ENCODE results near the gene USP21. TPM values are rescaled to one million over a fixed set of nuclear protein-coding genes. Genes with fewer than 3 reads are reported as not detected.
A peak's percentile ranks its signal among the peaks of the same experiment; 100 is the strongest.

USP21 gene, protein sequence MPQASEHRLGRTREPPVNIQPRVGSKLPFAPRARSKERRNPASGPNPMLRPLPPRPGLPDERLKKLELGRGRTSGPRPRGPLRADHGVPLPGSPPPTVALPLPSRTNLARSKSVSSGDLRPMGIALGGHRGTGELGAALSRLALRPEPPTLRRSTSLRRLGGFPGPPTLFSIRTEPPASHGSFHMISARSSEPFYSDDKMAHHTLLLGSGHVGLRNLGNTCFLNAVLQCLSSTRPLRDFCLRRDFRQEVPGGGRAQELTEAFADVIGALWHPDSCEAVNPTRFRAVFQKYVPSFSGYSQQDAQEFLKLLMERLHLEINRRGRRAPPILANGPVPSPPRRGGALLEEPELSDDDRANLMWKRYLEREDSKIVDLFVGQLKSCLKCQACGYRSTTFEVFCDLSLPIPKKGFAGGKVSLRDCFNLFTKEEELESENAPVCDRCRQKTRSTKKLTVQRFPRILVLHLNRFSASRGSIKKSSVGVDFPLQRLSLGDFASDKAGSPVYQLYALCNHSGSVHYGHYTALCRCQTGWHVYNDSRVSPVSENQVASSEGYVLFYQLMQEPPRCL
- total RNA-seq (2022) (38.2 and 39.8 TPM in 2 replicates), Bru-seq, nascent RNA (percentile 75 among the genes with signal in this experiment), BruChase-seq, experiment 1, labeled RNA remaining after a 2-hour chase (percentile 82 among the genes with signal in this experiment), BruChase-seq, experiment 2, labeled RNA remaining after a 6-hour chase (percentile 84 among the genes with signal in this experiment)
- long read RNA-seq, transcript USP21-203 (14 exons, 2,342 nt), result major isoform, 14 of 72 reads
- long read RNA-seq, transcript USP21-201 (13 exons, 2,195 nt), result minor isoform, 13 of 72 reads
- long read RNA-seq, partial matches to known transcripts, result 7 of 72 reads
- long read RNA-seq, other reads (novel, unspliced or antisense), result 38 of 72 reads

DNA sequence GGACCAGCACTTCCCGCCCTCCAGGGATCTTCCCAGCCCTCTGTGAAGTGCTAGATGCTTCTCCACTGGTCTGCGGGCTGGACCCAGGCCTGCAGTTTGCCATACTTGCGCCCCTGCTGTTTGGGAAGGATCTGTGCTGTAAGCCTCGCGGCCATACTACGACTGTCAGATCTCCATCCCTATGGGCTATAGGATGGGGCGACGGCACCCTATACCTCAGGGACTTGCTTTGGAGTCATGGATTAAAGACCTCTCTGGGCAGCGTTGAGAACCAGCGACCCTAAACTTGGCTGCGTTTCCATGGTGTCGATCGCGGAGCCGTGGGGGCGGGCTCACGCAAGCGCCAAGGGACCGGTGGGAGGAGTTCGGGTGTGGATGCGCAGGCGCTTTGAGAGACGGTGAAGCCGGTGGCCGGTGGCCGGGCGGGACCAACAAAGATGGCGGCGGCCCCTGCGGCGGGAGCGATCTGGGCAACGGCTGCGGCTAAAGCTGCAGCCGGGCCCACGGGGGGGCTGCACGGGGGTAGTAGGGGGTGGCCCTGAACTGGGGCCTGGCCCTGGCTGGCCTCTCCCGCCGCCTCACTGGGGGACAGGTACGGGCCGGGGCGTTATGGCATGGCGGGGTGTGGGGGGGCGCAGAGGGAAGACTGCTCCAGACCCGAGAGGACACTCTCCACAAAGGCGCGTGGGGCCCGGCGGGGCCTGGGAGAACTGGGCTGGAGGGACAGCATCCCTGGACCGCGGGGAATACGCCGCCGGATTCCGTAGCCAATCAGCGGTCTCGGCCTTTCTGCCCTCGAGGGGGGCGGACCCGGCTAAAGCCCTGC, at the start of gene USP21:
TSS of gene USP21 (plus strand) at position 414 of the 826 bp plus-strand sequence. CDS start 1,141 bp downstream, outside the sequence.
- peak within 1 kb of the TSS; percentile 82 for H3K4me3 Mint-ChIP-seq (ENCODE audit: unreplicated experiment)
- Histone ChIP-seq H3K9me3 (no peaks in the 10 kb centered on the region), H3K27me3 (replicated peaks; ENCODE audit: control insufficient read depth, insufficient read depth, low read length) (no peaks in the 10 kb centered on the region), H3K4me3 (ENCODE audit: low read depth, low read length) (peak within 1 kb of the TSS; percentile 83), H3K36me3 (ENCODE audit: control insufficient read depth, insufficient read depth, low read length) (peaks cover 3% of the 10 kb centered on the region), H3K4me1 (peaks cover 10% of the 10 kb centered on the region; the same call in 1 of the 2 replicates)
- H3K4me1 Mint-ChIP-seq (ENCODE audit: low read depth, unreplicated experiment), result peaks cover 12% of the 10 kb centered on the region
- intact Hi-C loops (cut with micrococcal nuclease; ENCODE audit: unreplicated experiment), result no loop called here
- BruUV-seq (replicated peaks), result TSS peak; percentile 2
- ChIA-PET CTCF (no interaction called here), POLR2A (interaction anchor here (0.6 kb wide), 1 partner anchor 18 kb away, joined by 14 read pairs; no protein-coding TSS in a partner anchor)
- no peaks in the 10 kb centered on the region for H3K27me3 Mint-ChIP-seq (ENCODE audit: insufficient read depth, unreplicated experiment)
- H3K36me3 Mint-ChIP-seq (ENCODE audit: insufficient read depth, unreplicated experiment), result peaks cover 46% of the 10 kb centered on the region
- no peaks in the 10 kb centered on the region for H3K9me3 Mint-ChIP-seq (ENCODE audit: unreplicated experiment)
- peak within 1 kb of the TSS; percentile 81 for H3K27ac Mint-ChIP-seq (ENCODE audit: unreplicated experiment)
- TF ChIP-seq, protein P1, sequence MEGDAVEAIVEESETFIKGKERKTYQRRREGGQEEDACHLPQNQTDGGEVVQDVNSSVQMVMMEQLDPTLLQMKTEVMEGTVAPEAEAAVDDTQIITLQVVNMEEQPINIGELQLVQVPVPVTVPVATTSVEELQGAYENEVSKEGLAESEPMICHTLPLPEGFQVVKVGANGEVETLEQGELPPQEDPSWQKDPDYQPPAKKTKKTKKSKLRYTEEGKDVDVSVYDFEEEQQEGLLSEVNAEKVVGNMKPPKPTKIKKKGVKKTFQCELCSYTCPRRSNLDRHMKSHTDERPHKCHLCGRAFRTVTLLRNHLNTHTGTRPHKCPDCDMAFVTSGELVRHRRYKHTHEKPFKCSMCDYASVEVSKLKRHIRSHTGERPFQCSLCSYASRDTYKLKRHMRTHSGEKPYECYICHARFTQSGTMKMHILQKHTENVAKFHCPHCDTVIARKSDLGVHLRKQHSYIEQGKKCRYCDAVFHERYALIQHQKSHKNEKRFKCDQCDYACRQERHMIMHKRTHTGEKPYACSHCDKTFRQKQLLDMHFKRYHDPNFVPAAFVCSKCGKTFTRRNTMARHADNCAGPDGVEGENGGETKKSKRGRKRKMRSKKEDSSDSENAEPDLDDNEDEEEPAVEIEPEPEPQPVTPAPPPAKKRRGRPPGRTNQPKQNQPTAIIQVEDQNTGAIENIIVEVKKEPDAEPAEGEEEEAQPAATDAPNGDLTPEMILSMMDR (IDR thresholded peaks at IDR 0.05; ENCODE audit: insufficient read depth in 1 of 2, low read depth in 1 of 2, low read length in 1 of 2, severe bottlenecking in 1 of 2, unreplicated experiment in 1 of 2), result peak in 1 of 2 experiments; percentile 27
- peak; percentile 91 to 94 for DNase-seq

DNA sequence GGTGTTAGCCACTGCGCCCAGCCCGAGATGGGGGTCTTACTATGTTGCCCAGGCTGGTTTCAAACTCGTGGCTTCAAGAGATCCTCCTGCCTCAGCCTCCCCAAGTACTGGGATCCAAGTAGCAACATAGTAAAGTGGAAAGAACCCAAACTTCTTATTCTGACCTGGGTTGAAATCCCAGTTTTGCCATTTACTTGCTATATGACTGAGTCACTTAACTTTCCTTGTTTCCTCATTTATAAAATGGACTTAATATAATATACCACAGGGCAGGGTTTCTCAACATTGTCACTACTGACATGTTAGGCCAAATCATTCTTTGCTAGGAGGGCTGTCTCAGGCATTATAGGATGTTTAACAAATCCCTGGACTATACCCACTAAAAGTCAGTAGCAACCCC, 48.2 kb upstream of the USP21 start:
- Histone ChIP-seq H3K9me3 (no peaks in the 10 kb centered on the region), H3K4me3 (ENCODE audit: low read depth, low read length) (no peak overlapping the region), H3K27me3 (replicated peaks; ENCODE audit: control insufficient read depth, insufficient read depth, low read length) (no peaks in the 10 kb centered on the region), H3K4me1 (no peaks in the 10 kb centered on the region; the same call in 1 of the 2 replicates), H3K36me3 (ENCODE audit: control insufficient read depth, insufficient read depth, low read length) (0 out of 2 replicates have a peak, but pooled peaks cover 1% of the 10 kb centered on the region)
- H3K9me3 Mint-ChIP-seq (ENCODE audit: unreplicated experiment), result no peaks in the 10 kb centered on the region
- H3K4me1 Mint-ChIP-seq (ENCODE audit: low read depth, unreplicated experiment), result no peaks in the 10 kb centered on the region
- CTCF ChIA-PET, result no interaction called here
- peaks cover 18% of the 10 kb centered on the region for H3K36me3 Mint-ChIP-seq (ENCODE audit: insufficient read depth, unreplicated experiment)
- no peak for DNase-seq
- POLR2A ChIA-PET, result no interaction called here
- intact Hi-C loops (cut with micrococcal nuclease; ENCODE audit: unreplicated experiment), result no loop called here
- no peaks in the 10 kb centered on the region for H3K27me3 Mint-ChIP-seq (ENCODE audit: insufficient read depth, unreplicated experiment)
- no peak overlapping the region for H3K4me3 Mint-ChIP-seq (ENCODE audit: unreplicated experiment)
- H3K27ac Mint-ChIP-seq (ENCODE audit: unreplicated experiment), result no peak overlapping the region
- no TSS peak for BruUV-seq (replicated peaks)
- TF ChIP-seq, protein P1 (IDR thresholded peaks at IDR 0.05; ENCODE audit: insufficient read depth in 1 of 2, low read depth in 1 of 2, low read length in 1 of 2, severe bottlenecking in 1 of 2, unreplicated experiment in 1 of 2), result no peak
